RWPE1 (cell line): Measurements from ENCODE around the gene PKP2.

ENCODE experiments used
- CTCF ChIA-PET: fragments of 350-600 bp; sonication (Branson Sonifier 250); formaldehyde crosslinking; extraction: SDS; loops from one replicate; lab custom pipeline; 2021; lab: Yijun Ruan, JAX
- POLR2A ChIA-PET: fragments of 400-600 bp; formaldehyde crosslinking; extraction: SDS; loops from one replicate; lab custom pipeline; 2020; ENCODE audit warnings: antibody characterized with exemption; ENCODE audit not compliant: low non-redundant PET; lab: Yijun Ruan, JAX
- DNase-seq: peaks from one replicate; pipeline ENCODE4 v3.0.0; 2012; ENCODE audit warnings: low spot score
- H3K27ac ChIP-seq: fragments of 450-650 bp; 2 replicates; pipeline ENCODE4 v1.5.1; 2017
- CTCF ChIP-seq: fragments of 450-650 bp; conservative IDR thresholded peaks from 2 replicates; pipeline ENCODE4 v1.5.1; 2017; ENCODE audit warnings: low read depth, mild to moderate bottlenecking

The PKP2 gene

GRCh38 chr12:32755051-32755653, 141.4 kb downstream of the PKP2 start:
- peak overlapping the region; percentile 95 for H3K27ac ChIP-seq
- peak; percentile 80 for DNase-seq
- ChIA-PET POLR2A (interaction anchor here (0.6 to 1.4 kb wide), 3 partner anchors 76 to 1267 kb away, joined by 3 to 17 read pairs (median 6); partner anchors contain the start of genes ALG10 and DNM1L), CTCF (interaction anchor here (0.6 to 2.5 kb wide), 15 partner anchors 13 to 1513 kb away, joined by 3 to 17 read pairs (median 3); partner anchors contain the start of genes ALG10 and PKP2)
- TF ChIP-seq CTCF: peak; percentile 92

- ChIA-PET CTCF (interaction anchor here (0.5 to 0.8 kb wide), 4 partner anchors 128 to 842 kb away, joined by 3 to 5 read pairs (median 4); no protein-coding TSS in a partner anchor), POLR2A (interaction anchor here (0.7 kb wide), 1 partner anchor 133 kb away, joined by 5 read pairs; no protein-coding TSS in a partner anchor)
- no peak overlapping the region for H3K27ac ChIP-seq
- no peak for DNase-seq
- TF ChIP-seq CTCF: no peak
These were observed 142.5 kb downstream of the PKP2 start for GRCh38 chr12:32754111-32754510.

- H3K27ac ChIP-seq: no peak overlapping the region
- ChIA-PET POLR2A (no interaction called here), CTCF (no interaction called here)
- DNase-seq: no peak
- TF ChIP-seq CTCF: no peak
These were observed 143.0 kb downstream of the PKP2 start for GRCh38 chr12:32753605-32754004.

- CTCF ChIA-PET: no interaction called here
- POLR2A ChIA-PET: interaction anchor here (0.7 kb wide), 1 partner anchor 9 kb away, joined by 6 read pairs; no protein-coding TSS in a partner anchor
- TF ChIP-seq CTCF: no peak
- H3K27ac ChIP-seq: no peak overlapping the region
- DNase-seq: no peak
These were observed 153.3 kb downstream of the PKP2 start for GRCh38 chr12:32743264-32743663.

GRCh38 chr12:32742133-32742532, 154.4 kb downstream of the PKP2 start:
- ChIA-PET CTCF (interaction anchor here (0.6 to 1.1 kb wide), 3 partner anchors 13 to 198 kb away, joined by 3 read pairs; no protein-coding TSS in a partner anchor), POLR2A (no interaction called here)
- no peak for DNase-seq

More at GRCh38 chr12:32742133-32742532, 154.4 kb downstream of the PKP2 start:
- no peak overlapping the region for H3K27ac ChIP-seq
- no peak for TF ChIP-seq CTCF
